H9 (cell line): ENCODE measurements around the gene LRP5. TPM values are rescaled to one million over a fixed set of nuclear protein-coding genes. Genes with fewer than 3 reads are reported as not detected.
"Not testable (repeated sequence)": the region's sequence is repeated elsewhere in the genome, so short reads cannot be mapped to it uniquely, and the experiment has no call there.

ENCODE experiments used
- DNase-seq: peaks from one replicate; pipeline ENCODE4 v3.0.0-alpha.2; 2017
- H2AFZ ChIP-seq: one replicate; pipeline ENCODE4 v1.6.1; 2013; ENCODE audit warnings: mild to moderate bottlenecking, low read length, control low read depth, moderate library complexity
- H2AK5ac ChIP-seq: 2 replicates; pipeline ENCODE4 v1.6.1; 2013; ENCODE audit warnings: low read length, control low read depth, mixed read lengths; ENCODE audit not compliant: insufficient read length
- H2BK120ac ChIP-seq: one replicate; pipeline ENCODE4 v1.6.1; 2013; ENCODE audit warnings: low read depth, mild to moderate bottlenecking, low read length, control low read depth, inconsistent platforms; ENCODE audit not compliant: poor library complexity, severe bottlenecking
- H2BK12ac ChIP-seq: 2 replicates; pipeline ENCODE4 v1.6.1; 2013; ENCODE audit warnings: low read length, control low read depth, mixed read lengths, low read depth; ENCODE audit not compliant: insufficient read length
- H2BK15ac ChIP-seq: 2 replicates; pipeline ENCODE4 v1.6.1; 2013; ENCODE audit warnings: low read depth, low read length, control low read depth
- H2BK20ac ChIP-seq: one replicate; pipeline ENCODE4 v1.6.1; 2013; ENCODE audit warnings: low read depth, mild to moderate bottlenecking, low read length, control low read depth, inconsistent platforms; ENCODE audit not compliant: poor library complexity, severe bottlenecking
- H2BK5ac ChIP-seq: 2 replicates; pipeline ENCODE4 v1.6.1; 2013; ENCODE audit warnings: low read length, control low read depth, mixed read lengths; ENCODE audit not compliant: insufficient read length
- H3K14ac ChIP-seq: 2 replicates; pipeline ENCODE4 v1.6.1; 2013; ENCODE audit warnings: low read length, control low read depth; ENCODE audit not compliant: insufficient read depth
- H3K18ac ChIP-seq: 2 replicates; pipeline ENCODE4 v1.6.1; 2013; ENCODE audit warnings: low read depth, mild to moderate bottlenecking, mixed read lengths, low read length, control low read depth; ENCODE audit not compliant: insufficient read length
- H3K23ac ChIP-seq: 2 replicates; pipeline ENCODE4 v1.6.1; 2013; ENCODE audit warnings: low read length, control low read depth, mixed read lengths, low read depth; ENCODE audit not compliant: insufficient read length
- H3K23me2 ChIP-seq: 2 replicates; pipeline ENCODE4 v1.6.1; 2013; ENCODE audit warnings: low read depth, mild to moderate bottlenecking, mixed read lengths, low read length, control low read depth; ENCODE audit not compliant: insufficient read length, poor library complexity, severe bottlenecking
- H3K27ac ChIP-seq: 2 replicates; pipeline ENCODE4 v1.5.1; 2013; ENCODE audit warnings: low read length, control low read depth, mixed read lengths, low read depth; ENCODE audit not compliant: insufficient read length
- H3K27me3 ChIP-seq: 2 replicates; pipeline ENCODE4 v1.6.1; 2013; ENCODE audit warnings: low read length, control low read depth, inconsistent platforms; ENCODE audit not compliant: insufficient read depth
- H3K4ac ChIP-seq: 2 replicates; pipeline ENCODE4 v1.6.1; 2013; ENCODE audit warnings: low read depth, mild to moderate bottlenecking, control low read depth, inconsistent platforms, low read length, moderate library complexity
- H3K4me1 ChIP-seq: 2 replicates; pipeline ENCODE4 v1.6.1; 2013; ENCODE audit warnings: low read length, control low read depth, inconsistent platforms; ENCODE audit not compliant: insufficient read depth
- H3K4me2 ChIP-seq: 2 replicates; pipeline ENCODE4 v1.6.1; 2013; ENCODE audit warnings: low read length, control low read depth, mixed read lengths; ENCODE audit not compliant: insufficient read length, insufficient read depth
- H3K56ac ChIP-seq: 2 replicates; pipeline ENCODE4 v1.6.1; 2013; ENCODE audit warnings: low read depth, mild to moderate bottlenecking, mixed read lengths, low read length, control low read depth; ENCODE audit not compliant: insufficient read length
- H3K79me1 ChIP-seq: 2 replicates; pipeline ENCODE4 v1.6.1; 2013; ENCODE audit warnings: low read depth, mild to moderate bottlenecking, moderate library complexity, low read length, control low read depth, inconsistent platforms; ENCODE audit not compliant: insufficient read depth, poor library complexity, severe bottlenecking
- H3K79me2 ChIP-seq: 2 replicates; pipeline ENCODE4 v1.6.1; 2013; ENCODE audit warnings: low read length, control low read depth, inconsistent platforms; ENCODE audit not compliant: insufficient read depth
- H3K9ac ChIP-seq: 2 replicates; pipeline ENCODE4 v1.6.1; 2013; ENCODE audit warnings: low read length, control low read depth, mixed read lengths; ENCODE audit not compliant: insufficient read length; ENCODE audit errors: extremely low read depth
- H3K9me3 ChIP-seq: one replicate; pipeline ENCODE4 v1.6.1; 2013; ENCODE audit warnings: low read depth, low read length, inconsistent platforms; ENCODE audit not compliant: control insufficient read depth
- H3T11ph ChIP-seq: one replicate; pipeline ENCODE4 v1.6.1; 2013; ENCODE audit warnings: mild to moderate bottlenecking, low read length, control low read depth, inconsistent platforms
- H4K20me1 ChIP-seq: one replicate; pipeline ENCODE4 v1.6.1; 2013; ENCODE audit not compliant: control insufficient read depth, insufficient read length, insufficient read depth
- H4K5ac ChIP-seq: 2 replicates; pipeline ENCODE4 v1.6.1; 2013; ENCODE audit warnings: low read depth, mild to moderate bottlenecking, mixed read lengths, low read length, control low read depth; ENCODE audit not compliant: insufficient read length
- H4K8ac ChIP-seq: replicated peaks from 2 replicates; pipeline ENCODE4 v1.6.1; 2013; ENCODE audit warnings: low read length, control low read depth, mixed read lengths, low read depth; ENCODE audit not compliant: insufficient read length
- H4K91ac ChIP-seq: 2 replicates; pipeline ENCODE4 v1.6.1; 2013; ENCODE audit warnings: low read depth, mild to moderate bottlenecking, moderate library complexity, mixed read lengths, low read length, control low read depth; ENCODE audit not compliant: insufficient read length
- H3K27ac Mint-ChIP-seq, 3 experiments: 2 replicates in 2 of 3; 3 replicates in 1 of 3; pipeline ENCODE4 v1.8.0; 2020 to 2021; ENCODE audit warnings: mixed read lengths in 3 of 3, mild to moderate bottlenecking in 1 of 3, moderate library complexity in 1 of 3
- H3K27me3 Mint-ChIP-seq: 2 replicates; pipeline ENCODE4 v1.8.0; 2021; ENCODE audit warnings: low read depth, mild to moderate bottlenecking, moderate library complexity, mixed read lengths
- H3K36me3 Mint-ChIP-seq, 3 experiments: 2 replicates in 2 of 3; 3 replicates in 1 of 3; pipeline ENCODE4 v1.8.0; 2020 to 2021; ENCODE audit warnings: low read depth in 3 of 3, mixed read lengths in 3 of 3; ENCODE audit not compliant: insufficient read depth in 1 of 3
- H3K4me1 Mint-ChIP-seq, 2 experiments: 2 replicates each; pipeline ENCODE4 v1.8.0; 2020; ENCODE audit warnings: mixed read lengths in 2 of 2
- H3K4me3 Mint-ChIP-seq, 2 experiments: 2 replicates in 1 of 2; 3 replicates in 1 of 2; pipeline ENCODE4 v1.8.0; 2020 to 2021; ENCODE audit warnings: mild to moderate bottlenecking in 2 of 2, mixed read lengths in 2 of 2, moderate library complexity in 1 of 2
- H3K9me3 Mint-ChIP-seq, 2 experiments: 2 replicates in 1 of 2; 3 replicates in 1 of 2; pipeline ENCODE4 v1.8.0; 2020; ENCODE audit warnings: mild to moderate bottlenecking in 2 of 2, mixed read lengths in 2 of 2, moderate library complexity in 1 of 2
- CTCF ChIP-seq: fragments of 200-600 bp; sonication (generic); conservative IDR thresholded peaks from 3 replicates; pipeline ENCODE4 v1.8.0; 2021; ENCODE audit warnings: antibody characterized with exemption, mild to moderate bottlenecking
- WGBS: extraction: QIAGEN DNeasy Blood & Tissue Kit; methylation state at CpG from one replicate; pipeline ENCODE4 v1.1.7; 2013; ENCODE audit warnings: missing lambda C conversion rate, low lambda C conversion rate, mixed read lengths; ENCODE audit not compliant: insufficient read length; ENCODE audit errors: extremely low coverage; 5-methylcytosine and 5-hydroxymethylcytosine counted together
- total RNA-seq: library from RNA; stranded (reverse); gene quantifications from 2 replicates; pipeline ENCODE4 v1.2.1, GENCODE V29; 2021

The LRP5 gene
- total RNA-seq, 1 experiment from 2014 or later, result 38.4 TPM

DNA sequence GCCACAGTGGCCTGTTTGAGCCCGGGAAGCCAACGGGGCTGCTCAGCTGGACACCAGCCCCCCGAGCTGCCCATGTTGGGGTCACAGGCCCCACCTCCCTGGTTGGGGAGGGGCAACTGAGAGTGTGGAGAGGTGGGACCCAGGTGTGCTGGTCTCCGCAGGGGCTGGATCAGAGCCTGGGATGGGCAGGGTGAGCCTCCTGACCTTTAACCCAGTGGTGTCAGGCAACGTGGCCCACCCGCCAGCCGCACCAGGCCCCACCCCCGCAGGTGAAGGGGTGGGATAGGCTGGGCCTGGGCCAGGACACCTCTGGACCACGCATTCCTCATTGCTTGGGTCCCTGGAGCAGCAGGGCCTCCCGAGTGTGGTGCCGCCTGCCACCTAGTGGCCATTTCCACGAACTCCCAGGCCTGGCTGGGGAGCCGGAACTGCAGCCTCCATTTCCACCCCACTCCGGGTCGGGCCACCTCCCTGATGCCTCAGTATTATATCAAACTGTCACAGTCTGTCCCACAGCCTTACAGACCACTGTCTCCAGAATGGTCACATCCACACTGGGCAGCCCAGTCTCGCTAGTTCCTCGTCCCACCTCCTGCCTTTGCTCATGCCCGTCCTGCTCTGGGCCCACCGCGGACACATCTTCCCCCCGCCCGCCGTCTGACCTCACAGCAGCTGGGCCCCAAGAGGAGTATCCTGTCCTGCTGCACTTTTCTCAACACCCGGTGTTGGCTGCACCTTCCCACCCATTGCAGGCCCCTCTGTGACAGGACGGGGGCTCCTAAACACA lies 134.8 kb downstream of the LRP5 start:
- H4K20me1 ChIP-seq, result no peaks in the 10 kb centered on the region
- Mint-ChIP-seq H3K27me3 (no peaks in the 10 kb centered on the region), H3K4me1 (peaks cover 7 to 9% of the 10 kb centered on the region in 2 experiments), H3K4me3 (no peak overlapping the region), H3K27ac (no peak overlapping the region), H3K9me3 (no peaks in the 10 kb centered on the region), H3K36me3 (peaks cover 12 to 25% (median 22%) of the 10 kb centered on the region in 3 experiments)
- no peaks in the 10 kb centered on the region for H3K4me1 ChIP-seq
- peak; percentile 91 for DNase-seq
- no peaks in the 10 kb centered on the region for H3K23me2 ChIP-seq
- H3K9ac ChIP-seq, result no peak overlapping the region
- no peaks in the 10 kb centered on the region for H3K27me3 ChIP-seq
- no peak overlapping the region for H3K4me2 ChIP-seq
- H4K5ac ChIP-seq, result no peak overlapping the region
- no peak overlapping the region for H2BK15ac ChIP-seq
- no peak overlapping the region for H2BK120ac ChIP-seq
- H3K9me3 ChIP-seq, result no peaks in the 10 kb centered on the region
- H3K18ac ChIP-seq, result no peak overlapping the region
- no peak overlapping the region for H3K4ac ChIP-seq
- no peak overlapping the region for H2AK5ac ChIP-seq
- no peak overlapping the region for H2BK5ac ChIP-seq
- H2BK12ac ChIP-seq, result no peak overlapping the region
- no peak overlapping the region for H4K8ac ChIP-seq
- no peak overlapping the region for H2AFZ ChIP-seq
- no peak overlapping the region for H3T11ph ChIP-seq
- H3K14ac ChIP-seq, result no peak overlapping the region
- H4K91ac ChIP-seq, result no peak overlapping the region
- H3K56ac ChIP-seq, result no peak overlapping the region
- no peak overlapping the region for H3K27ac ChIP-seq
- no peaks in the 10 kb centered on the region for H3K79me2 ChIP-seq
- no CpG with 5 or more reads among the region's 25 CpGs for WGBS
- H2BK20ac ChIP-seq, result no peak overlapping the region
- H3K79me1 ChIP-seq, result no peaks in the 10 kb centered on the region
- peak; percentile 96 for TF ChIP-seq CTCF
- no peak overlapping the region for H3K23ac ChIP-seq

GRCh38 chr11:68447914-68448313 lies 135.5 kb downstream of the LRP5 start:
- H3K79me2 ChIP-seq, H3K4me3 Mint-ChIP-seq, H3T11ph ChIP-seq, H2BK20ac ChIP-seq, H3K23me2 ChIP-seq, H3K27me3 ChIP-seq, H3K23ac ChIP-seq, H3K14ac ChIP-seq, H3K4ac ChIP-seq, H3K27ac Mint-ChIP-seq, H3K18ac ChIP-seq, H3K9me3 ChIP-seq, H3K27me3 Mint-ChIP-seq, H2BK120ac ChIP-seq, H2AK5ac ChIP-seq, DNase-seq, H3K27ac ChIP-seq, H4K20me1 ChIP-seq, H4K5ac ChIP-seq, H2AFZ ChIP-seq, H3K56ac ChIP-seq, H3K4me1 Mint-ChIP-seq, H3K9ac ChIP-seq, H3K4me1 ChIP-seq, H2BK5ac ChIP-seq, H4K91ac ChIP-seq, H4K8ac ChIP-seq, H2BK15ac ChIP-seq, H3K9me3 Mint-ChIP-seq, H2BK12ac ChIP-seq, H3K79me1 ChIP-seq, H3K4me2 ChIP-seq: not testable (repeated sequence)
- H3K36me3 Mint-ChIP-seq, result peaks cover 12 to 18% (median 16%) of the 10 kb centered on the region in 3 experiments
- WGBS, result no CpG with 5 or more reads among the region's 6 CpGs
